ENCODE measurements around the gene PSMC3.

PSMC3 gene

DNA sequence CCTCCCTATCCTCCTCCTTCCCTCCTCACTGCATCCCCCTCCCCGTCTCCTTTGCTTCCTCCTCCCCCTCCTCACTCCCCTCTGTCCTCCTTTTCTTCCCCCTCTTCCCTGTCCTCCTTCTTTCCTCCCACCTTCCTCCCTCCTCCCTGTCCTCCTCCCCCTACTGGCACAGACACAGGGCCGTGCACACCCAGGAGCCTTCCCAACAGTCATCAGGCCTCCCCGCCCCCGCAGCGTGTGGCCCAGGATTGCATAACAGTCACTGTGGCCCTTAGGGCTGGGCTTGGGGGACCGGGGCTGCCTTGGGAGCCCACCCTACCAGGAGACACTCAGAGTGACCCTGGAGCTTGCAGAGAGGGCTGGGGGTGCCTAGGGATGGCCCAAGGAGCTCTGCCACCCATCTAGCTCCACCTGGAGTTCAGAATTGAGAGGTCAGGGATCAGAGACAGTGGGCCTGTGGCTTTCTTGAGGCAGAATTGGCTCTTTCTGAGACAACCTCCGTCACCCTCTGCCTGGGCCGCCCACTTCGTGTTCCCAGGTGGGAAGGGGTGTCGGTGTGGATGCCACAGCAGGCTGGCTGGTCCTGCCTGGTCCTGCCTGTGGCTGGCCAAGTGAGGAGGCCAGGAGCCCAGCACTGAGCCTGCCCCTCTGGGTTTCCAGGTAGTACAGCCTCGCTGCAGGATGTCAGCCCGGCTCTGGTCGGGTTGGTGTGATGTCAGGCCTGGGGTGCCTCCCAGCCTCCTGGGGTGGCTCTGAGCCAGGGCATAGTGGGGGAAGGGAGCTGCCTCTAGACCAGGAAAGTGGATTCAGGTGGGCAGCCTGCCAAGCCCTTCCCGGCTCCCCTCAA, 49.5 kb downstream of the PSMC3 start:
- no peak for DNase-seq (ENCODE audit: low spot score)
- FAIRE-seq = no peak

- DNase-seq (ENCODE audit: low spot score) (no peak), FAIRE-seq (no peak)
Observed at GRCh38 chr11:47376107-47376524, 50.1 kb downstream of the PSMC3 start.

DNA sequence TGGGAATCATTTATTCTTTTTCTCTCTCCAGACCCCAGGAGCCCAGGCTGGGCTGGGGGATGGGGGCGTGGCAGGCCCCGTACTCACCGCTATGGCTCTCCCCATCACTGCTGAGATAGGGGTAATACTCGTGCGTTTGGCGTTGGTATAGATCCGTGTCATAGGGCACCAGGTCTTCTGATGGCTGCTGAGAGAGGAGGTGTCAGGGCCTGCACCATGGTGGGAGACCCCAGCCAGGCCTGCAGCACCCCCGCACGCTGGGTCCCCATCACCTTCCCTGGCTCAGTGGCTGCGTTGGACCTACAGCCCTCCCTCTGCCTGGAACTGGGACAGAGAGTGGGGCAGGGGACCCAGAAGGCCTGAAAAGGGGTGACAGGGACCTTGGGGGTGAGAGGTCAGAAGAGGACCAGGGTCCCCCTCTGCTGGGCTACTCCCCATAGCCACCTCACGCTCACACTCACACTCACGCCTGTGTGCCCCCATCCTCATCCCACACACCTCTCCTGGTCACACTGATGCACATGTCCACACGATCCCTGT, 50.6 kb downstream of the PSMC3 start:
- DNase-seq (ENCODE audit: low spot score) (no peak), FAIRE-seq (no peak)

- DNase-seq (ENCODE audit: low spot score) (no peak), FAIRE-seq (no peak)
Observed at GRCh38 chr11:47375020-47375419, 51.2 kb downstream of the PSMC3 start.

- FAIRE-seq (no peak), DNase-seq (ENCODE audit: low spot score) (no peak)
Observed at GRCh38 chr11:47374720-47375019, 51.6 kb downstream of the PSMC3 start.

DNA sequence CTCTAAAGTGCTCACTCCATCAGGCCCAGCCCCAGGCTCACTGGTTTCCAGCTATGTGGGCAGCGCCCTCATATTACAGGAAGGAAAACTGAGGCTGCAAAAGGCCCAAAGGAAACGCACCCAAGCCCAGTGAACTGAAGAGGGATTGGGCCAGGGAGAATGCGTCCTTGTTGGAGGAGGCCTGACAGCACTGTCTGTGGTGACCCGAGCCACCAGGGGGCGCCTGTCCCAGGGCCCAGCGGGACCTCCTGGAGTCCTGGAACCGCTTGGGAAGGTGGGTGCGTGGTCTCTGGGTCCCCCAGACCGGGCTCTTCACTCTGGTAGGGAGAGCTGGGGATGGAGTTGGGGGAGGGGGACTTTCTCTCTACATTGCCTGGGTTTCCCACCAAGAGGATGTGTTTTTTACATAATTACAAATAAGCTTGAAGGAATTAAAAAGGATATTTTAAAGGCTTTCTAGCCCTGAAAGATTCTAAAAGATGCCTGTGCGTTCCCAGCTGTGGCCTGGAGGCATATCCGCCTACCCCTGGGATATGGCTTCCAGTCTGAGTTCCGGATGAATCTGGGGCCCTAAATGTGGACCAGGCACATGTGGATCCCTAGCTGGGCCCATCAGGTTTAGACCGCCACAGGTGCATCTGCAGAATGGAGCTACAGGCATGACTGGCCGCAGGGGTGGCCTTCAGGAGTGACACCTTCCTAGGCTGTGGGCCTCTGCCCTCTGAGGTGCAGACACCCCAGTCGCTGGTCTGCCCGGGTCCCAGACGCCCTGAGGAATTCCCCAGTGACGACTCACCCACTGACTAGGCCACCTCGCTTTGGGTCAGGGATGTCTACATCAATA, 52.1 kb downstream of the PSMC3 start:
- FAIRE-seq (no peak), DNase-seq (ENCODE audit: low spot score) (peak; percentile 35)

GRCh38 chr11:47372422-47372821, 53.8 kb downstream of the PSMC3 start:
- FAIRE-seq (no peak), DNase-seq (ENCODE audit: low spot score) (no peak)

GRCh38 chr11:47369676-47370075, 56.6 kb downstream of the PSMC3 start:
- no peak for FAIRE-seq
- DNase-seq (ENCODE audit: low spot score) = no peak
